Keratinocyte (primary cell): ENCODE data around the gene FBXL17.

Experiments used
- CTCF ChIP-seq, 3 experiments: IDR thresholded peaks in 1 of 3; conservative IDR thresholded peaks in 1 of 3; optimal IDR thresholded peaks in 1 of 3; 2 replicates in 2 of 3; 3 replicates in 1 of 3; pipeline versions ENCODE3 to v1.5.1; 2011; ENCODE audit warnings: low read length in 3 of 3, mild to moderate bottlenecking in 3 of 3, moderate library complexity in 2 of 3, control low read depth in 1 of 3, inconsistent platforms in 1 of 3; ENCODE audit not compliant: insufficient read depth in 2 of 3; ENCODE audit errors: extremely low read depth in 1 of 3
- EZH2 ChIP-seq: IDR thresholded peaks from one replicate; pipeline ENCODE4 v1.6.1; 2012; ENCODE audit warnings: inconsistent platforms, mild to moderate bottlenecking, low read length, moderate library complexity

- TF ChIP-seq CTCF (optimal IDR thresholded peaks at IDR 0.05 in 1 of 3, IDR thresholded peaks at IDR 0.05 in 1 of 3, conservative IDR thresholded peaks at IDR 0.05 in 1 of 3; ENCODE audit: extremely low read depth in 1 of 3, insufficient read depth in 2 of 3, low read length in 3 of 3) (no peak), EZH2 (no peak)
Measured at GRCh38 chr5:107887166-107887943, 494.5 kb downstream of the FBXL17 start.
